ENCODE results near the gene PLEKHG4B.

The PLEKHG4B gene

DNA sequence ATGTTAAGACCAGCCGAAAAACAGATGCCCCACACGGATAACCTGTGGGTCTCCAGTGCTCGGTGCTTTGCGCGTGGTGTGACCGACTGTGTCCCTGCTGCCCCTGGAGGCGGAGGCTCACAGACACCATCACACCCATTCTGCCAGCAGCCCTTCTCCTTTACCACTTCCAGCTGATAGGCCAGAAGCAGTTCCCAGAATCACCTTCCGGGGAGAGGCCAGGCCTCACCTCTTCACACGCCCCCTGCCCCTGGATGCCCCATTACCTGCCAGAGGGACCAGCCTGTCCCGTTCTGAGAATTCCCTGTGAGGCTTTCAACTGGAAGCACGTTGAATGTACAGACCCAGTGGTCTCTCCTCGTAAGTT, 77.7 kb downstream of the PLEKHG4B start:
- DNase-seq (ENCODE audit: low read depth) = no peak

DNA sequence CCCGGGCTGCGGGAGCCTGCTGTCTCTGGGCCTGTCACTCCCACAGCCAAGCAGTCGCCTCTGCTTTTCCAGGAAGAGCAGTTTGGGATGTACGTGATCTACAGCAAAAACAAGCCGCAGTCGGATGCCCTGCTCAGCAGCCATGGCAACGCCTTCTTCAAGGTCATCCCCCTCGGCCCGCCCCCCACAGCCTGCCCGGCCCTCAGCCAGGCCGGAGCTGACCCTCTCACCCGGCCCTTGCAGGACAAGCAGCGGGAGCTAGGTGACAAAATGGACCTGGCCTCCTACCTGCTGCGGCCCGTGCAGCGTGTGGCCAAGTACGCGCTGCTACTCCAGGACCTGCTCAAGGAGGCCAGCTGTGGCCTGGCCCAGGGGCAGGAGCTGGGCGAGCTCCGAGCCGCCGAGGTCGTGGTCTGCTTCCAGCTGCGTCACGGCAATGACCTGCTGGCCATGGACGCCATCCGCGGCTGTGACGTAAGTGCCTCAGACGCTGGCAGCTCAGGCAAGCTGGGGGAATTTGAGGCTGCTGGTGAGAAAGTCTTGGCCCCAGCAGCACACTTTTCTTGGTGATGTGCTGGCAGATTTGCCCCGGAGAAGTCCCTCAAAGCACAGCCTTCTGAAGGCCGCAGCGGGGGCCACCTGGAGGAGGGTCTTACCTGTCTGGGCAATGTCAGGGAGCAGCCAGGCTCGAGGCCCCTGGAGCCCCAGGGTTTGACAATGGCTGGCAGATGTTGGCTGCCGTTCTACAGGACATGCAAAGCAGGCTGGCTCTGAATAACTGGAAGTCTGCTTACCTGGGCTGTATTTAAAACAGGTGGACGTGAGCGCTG, 79.2 kb downstream of the PLEKHG4B start:
- no peak for DNase-seq (ENCODE audit: low read depth)

DNA sequence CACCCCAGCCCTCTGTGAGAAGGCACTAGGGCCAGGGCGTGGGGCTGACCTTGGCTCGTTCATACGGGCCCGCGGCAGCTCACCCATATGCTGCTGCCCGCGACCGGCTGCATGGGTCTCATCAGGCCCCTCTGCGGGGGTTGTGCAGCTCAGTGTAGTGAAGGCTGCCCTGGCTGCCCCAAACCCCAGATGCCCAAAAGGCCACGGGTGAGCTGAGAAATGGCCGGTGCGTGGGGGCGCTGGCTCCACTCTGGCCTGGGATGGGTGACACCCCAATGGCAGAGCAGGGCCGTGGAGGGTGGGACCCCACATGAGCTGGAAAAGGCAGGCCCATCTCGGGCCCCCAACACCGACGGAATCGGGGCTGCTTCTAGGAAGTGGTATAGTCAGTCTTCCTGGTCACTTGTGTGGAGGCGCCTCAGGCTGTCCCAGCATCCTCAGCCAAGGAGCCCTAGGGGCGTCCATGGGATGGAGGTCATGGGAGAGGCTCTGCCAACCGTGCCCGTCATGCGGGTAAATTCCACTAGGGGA, 79.9 kb downstream of the PLEKHG4B start:
- no peak for DNase-seq (ENCODE audit: low read depth)

DNA sequence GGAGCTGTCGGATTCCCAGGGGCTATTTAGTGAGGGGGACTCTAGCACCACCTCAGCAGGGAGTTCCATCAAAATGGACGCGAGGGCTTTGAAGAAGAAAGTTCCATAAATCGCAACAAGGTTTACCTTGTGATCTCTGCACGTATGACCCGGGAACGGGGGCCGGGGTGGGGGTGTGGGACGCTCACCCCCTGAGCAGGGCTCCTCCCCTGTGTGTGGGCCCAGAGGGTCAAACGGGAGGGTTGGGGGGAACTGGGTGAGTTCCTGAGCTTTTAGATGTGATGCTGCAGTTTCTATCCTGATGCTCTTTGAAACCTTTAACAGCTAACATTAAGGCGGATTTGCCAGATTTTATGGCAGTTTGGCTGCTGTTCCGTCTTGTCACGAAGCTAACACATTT, 80.5 kb downstream of the PLEKHG4B start:
- DNase-seq (ENCODE audit: low read depth) = no peak

DNA sequence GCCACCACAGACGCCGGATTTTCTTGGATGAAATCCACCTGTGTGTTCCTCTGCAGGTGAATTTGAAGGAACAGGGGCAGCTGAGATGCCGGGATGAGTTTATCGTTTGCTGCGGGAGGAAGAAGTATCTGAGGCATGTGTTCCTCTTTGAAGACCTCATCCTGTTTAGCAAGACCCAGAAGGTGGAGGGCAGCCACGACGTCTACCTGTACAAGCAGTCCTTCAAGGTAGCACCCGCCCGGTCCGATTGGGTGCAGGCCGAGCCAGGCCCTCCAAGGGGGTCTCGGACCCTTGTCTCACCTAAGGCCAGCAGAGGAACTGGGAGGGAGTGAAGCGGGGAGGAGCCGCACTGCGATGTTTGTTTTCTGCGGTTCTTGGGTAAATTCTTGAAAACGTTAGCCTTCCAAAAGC, 80.9 kb downstream of the PLEKHG4B start:
- DNase-seq (ENCODE audit: low read depth) = no peak

DNA sequence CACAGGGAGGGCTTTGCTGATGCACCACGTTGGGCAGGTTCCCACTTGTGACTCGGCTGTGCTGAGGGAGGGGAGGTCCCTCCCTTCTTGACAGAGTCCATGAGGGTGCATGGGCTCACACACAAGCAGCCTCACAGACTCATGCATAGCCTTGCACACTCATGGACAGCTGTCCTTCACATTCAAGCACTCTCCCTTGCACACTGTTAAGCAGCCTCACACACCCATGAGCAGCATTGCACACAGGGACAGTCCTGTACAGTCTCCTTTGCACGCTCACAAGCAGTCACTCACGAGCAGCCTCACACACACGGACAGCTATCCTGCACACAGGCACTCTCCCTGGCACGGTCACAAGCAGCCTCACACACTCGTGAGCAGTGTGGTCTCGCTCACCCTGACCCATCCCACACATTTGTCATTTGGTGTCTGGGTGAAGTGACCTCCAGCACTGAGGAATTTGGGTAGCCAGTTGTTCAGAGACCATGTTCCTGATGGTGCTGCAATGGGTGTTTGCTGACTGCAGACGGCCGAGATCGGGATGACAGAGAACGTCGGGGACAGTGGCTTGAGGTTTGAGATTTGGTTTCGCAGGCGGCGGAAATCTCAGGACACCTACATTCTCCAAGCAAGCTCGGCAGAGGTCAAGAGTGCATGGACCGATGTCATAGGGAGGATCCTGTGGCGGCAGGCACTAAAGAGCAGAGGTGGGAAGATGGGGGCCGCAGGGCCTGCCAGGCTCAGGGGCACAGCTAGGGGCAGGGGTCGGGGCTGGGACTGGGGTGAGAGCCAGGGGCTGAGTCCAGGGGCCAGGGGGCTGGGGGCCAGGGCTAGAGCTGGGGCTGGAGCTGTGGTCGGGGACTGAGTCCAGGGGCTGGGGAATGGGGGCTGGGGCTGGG, 81.7 kb downstream of the PLEKHG4B start:
- DNase-seq (ENCODE audit: low read depth) = no peak

DNA sequence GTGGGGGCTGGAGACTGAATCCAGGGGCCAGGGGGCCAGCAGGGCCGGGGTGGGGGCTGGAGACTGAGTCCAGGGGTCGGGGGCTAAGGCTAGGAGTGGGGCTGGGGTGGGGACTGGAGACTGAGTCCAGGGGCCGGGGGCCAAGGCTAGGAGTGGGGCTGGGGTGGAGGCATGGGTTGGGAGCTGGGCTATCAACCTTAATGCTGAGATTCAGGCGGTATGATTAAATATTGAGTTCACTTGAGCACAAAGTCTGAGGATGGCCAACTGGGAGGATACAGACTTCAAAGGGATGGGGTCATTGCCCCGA, 82.3 kb downstream of the PLEKHG4B start:
- no peak for DNase-seq (ENCODE audit: low read depth)

DNA sequence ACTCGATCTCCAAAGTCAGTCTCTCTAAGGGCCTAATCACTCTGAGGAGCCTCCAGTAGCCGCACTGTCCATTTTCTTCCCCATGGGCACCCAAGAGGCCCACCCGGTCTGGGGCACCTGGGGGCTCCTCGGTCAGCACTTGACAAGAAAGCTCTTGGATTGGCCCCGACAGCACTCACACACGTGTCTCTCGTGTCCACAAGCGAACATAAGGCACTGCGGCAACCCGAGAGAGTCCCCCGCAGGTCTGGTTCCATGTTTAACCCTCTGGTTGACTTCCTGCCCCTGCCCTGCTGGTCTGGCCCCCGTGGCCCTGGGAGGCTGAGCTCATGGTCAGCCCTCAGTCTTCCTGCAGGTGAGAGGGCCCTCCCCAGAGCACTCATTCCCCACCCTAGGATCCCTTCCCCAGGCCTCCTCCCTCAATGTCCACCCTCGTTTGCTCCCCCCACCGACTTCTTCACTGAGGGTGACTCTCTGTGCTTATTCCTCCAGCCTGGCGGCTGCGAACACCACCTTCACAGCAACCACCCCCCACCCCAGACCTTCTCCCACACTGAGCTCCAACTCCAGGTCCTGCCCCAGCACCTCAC, 83.0 kb downstream of the PLEKHG4B start:
- DNase-seq (ENCODE audit: low read depth) = no peak

DNA sequence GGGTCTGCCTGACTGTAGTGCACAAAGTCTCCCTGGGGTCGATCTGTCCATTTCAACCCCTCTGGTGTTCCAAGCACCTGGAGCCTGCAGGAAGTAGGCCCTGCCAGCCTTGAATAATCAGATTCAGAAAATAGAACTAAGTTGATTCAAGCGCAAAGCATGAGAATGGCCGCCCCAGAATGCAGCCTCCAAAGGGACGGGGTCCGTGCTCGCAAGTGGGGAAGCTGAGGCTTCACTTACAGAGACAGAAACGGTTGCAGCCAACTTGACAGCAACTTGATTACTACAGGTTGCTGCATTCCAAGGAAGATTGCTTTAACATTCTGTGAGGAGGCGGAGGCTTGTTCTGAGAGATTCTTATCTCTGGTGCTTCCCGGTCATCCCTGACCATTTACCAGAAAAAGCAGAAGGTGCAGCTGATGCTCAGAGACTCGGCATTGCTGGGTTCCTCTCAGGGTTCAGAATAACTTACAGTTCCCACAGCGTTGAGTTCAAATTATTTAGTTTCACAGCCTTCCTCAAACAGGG, 84.4 kb downstream of the PLEKHG4B start:
- DNase-seq (ENCODE audit: low read depth) = no peak

DNA sequence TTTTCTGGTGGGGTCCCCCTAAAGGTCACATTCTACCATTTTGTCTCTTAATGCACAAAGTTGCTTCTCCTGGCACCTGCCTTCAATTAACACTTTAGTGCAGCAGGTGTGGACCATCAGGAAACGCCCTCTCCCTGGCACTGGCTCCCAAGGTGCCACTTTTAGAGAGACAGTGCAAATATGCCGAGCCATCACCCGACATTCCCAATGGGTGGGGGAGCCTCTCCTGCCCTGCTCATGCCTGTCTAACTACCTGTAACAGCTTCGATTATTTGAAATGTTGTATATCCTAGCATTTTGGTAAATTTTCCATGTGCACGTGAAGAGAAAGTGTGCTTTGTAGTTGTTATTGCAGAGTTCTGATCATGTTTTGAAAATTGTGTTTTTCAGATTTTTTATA, 86.1 kb downstream of the PLEKHG4B start:
- DNase-seq (ENCODE audit: low read depth) = no peak

DNA sequence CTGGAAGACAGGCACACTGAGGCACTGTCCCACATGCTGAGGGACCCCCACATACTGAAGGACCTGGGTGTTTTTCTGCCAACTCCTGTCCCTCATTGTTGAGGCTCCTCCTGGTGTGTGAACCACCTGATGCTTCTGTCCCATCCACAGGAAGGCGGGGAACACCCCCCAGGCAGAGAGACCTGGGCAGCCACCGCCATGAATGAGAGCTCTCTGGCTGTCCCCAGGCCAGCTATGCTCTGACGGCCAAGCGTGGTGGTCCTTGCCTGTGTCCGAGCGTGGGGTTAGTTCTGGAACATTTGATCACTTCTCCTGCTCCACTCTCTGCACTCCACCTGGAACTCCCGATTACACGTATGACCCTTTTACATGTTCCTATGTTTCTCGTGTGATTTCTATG, 87.4 kb downstream of the PLEKHG4B start:
- DNase-seq (ENCODE audit: low read depth) = no peak

DNA sequence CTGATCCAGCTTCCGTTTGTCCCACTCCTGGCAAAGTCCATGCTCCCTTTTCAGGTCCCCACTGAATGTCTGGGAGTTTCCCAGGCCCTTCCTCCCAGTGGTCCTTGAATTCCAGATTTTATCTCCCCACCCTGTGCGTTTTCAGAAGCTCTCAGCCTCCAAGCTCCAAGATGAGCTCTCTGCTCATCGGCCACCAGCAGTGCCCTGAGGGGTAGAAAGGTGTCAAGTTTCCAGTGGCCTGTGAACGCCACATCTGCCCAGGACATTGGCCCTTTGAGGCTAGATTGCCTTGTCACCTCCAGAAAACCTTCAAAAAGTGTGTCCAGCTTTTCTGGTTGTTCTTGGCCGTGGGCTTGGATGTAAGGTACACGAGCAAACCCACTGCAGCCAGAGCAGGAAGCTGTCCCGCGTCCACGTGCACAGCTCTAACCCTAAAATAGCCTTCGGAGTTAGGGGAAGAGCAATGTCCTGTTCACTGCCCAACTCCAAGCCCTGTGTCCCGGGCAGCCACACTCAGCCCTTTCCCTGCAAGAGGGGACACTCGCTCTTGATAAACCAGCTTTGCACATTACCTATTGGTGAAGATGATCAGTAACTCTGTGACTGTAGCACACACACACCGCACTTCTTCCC, 88.4 kb downstream of the PLEKHG4B start:
- DNase-seq (ENCODE audit: low read depth) = no peak

DNA sequence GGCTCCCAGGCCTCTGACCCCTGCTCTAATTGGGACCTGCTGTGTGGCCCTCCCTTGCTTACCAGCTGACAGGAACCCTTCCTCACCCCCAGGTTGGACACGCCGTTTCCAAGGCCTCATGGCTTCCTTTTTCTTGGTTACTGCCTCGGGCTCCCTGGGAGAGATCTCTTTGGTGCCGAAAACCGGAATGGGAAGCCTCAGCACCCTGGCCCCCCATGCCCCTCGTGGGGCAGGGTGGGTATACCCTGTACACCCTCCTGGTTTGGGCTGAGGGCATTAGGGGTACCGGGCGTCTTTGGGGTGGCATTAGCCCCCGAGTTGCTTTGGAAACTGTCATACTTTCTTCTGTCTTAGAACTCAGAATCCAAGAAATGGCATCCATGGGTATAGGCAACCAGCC, 89.2 kb downstream of the PLEKHG4B start:
- DNase-seq (ENCODE audit: low read depth) = no peak

DNA sequence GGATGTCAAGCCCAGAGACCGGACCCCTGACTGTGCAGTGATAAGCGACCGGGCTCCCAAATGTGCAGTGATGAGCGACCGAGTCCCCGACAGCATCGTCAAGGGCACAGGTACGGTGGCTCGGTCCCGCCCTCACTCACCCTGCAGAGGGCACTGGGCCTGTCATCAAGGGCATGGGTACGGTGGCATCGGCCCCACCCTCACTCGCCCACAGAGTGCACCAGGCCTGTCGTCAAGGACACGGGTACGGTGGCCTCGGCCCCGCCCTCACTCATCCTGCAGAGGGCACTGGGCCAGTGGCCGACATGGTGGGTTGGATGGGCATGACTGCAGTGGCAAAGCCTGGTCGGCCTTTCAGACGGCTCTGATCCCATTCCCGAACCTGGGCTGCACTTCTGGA, 89.6 kb downstream of the PLEKHG4B start:
- DNase-seq (ENCODE audit: low read depth) = no peak

DNA sequence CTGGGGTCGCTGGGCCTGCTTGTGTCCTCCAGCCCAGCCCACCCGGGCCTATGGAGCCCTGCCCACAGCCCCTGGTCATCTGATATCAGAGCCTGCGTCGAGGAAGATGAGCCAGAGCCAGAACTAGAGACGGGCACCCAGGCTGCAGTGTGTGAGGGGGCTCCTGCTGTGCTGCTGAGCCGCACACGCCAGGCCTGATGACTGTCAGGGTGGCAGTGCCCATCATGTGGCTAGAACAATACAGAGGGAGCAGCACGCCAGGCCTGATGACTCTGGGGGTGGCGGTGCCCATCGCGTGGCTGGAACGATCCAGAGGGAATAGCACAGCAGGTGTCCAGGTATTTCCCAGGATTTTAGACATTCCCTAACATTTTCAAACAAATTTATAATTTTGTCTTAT, 90.2 kb downstream of the PLEKHG4B start:
- no peak for DNase-seq (ENCODE audit: low read depth)

DNA sequence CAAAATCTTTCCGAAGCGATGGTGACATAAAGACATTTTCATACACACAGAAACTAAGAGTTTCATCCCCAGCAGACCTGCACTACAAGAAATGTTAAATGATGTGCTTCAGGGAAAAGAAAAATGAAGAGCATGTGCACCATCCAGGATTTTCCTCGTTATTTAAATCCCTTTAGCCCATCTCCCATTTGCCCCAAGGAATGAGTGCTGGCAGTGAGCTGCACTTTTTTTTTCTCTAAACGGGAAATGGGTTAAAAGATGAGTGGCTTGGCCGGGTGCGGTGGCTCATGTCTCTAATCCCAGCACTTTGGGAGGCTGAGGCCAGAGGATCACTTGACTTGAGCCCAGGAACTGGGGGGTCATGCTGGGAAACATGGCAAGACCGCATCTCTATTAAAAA, 92.5 kb downstream of the PLEKHG4B start:
- DNase-seq (ENCODE audit: low read depth) = no peak

DNA sequence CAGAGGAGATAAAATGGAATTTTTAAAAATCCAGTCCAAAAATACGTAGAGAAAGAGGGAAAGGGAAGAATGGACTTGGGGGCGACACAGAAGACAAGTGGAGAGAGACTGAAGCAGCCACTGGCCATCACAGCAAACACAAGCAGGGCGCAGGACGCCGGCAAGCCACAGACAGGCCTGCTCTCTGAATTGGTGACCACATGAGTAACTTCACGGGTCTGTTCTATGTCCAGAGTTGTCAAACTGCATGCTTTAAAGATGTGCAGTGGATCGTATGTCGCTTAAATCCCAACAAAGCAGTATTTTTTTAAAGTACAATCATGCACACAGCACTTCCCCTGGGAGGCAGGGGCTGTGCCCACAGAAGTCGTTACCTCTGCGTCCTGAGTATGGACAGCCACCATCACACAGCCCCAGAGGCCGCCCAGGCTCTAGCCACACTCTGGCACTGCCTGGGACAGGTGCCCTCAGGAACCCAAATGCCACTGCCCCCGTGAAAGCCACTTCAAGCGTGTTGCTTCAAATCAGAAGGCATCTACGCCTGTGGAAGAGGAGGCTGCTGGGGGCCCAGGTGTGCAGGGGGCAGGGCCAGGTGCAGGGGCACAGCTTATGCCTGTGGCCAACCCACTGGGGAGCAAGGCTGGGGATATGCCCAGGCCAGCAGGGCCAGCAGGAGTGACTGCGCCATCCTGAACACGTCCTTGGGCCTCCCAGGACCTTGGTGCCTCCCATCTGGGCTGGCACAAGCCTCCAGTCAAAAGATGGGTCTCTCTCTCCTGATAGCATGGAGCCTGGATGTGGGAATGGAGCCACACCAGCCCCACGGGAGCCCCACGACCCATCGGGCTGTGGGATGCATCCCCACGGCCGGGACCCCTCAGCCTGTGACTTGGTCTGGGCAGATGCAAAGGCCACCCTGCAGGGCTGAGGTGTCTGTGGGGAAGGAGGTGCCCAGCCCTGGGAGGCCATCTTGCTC, 93.4 kb downstream of the PLEKHG4B start:
- DNase-seq (ENCODE audit: low read depth) = no peak

DNA sequence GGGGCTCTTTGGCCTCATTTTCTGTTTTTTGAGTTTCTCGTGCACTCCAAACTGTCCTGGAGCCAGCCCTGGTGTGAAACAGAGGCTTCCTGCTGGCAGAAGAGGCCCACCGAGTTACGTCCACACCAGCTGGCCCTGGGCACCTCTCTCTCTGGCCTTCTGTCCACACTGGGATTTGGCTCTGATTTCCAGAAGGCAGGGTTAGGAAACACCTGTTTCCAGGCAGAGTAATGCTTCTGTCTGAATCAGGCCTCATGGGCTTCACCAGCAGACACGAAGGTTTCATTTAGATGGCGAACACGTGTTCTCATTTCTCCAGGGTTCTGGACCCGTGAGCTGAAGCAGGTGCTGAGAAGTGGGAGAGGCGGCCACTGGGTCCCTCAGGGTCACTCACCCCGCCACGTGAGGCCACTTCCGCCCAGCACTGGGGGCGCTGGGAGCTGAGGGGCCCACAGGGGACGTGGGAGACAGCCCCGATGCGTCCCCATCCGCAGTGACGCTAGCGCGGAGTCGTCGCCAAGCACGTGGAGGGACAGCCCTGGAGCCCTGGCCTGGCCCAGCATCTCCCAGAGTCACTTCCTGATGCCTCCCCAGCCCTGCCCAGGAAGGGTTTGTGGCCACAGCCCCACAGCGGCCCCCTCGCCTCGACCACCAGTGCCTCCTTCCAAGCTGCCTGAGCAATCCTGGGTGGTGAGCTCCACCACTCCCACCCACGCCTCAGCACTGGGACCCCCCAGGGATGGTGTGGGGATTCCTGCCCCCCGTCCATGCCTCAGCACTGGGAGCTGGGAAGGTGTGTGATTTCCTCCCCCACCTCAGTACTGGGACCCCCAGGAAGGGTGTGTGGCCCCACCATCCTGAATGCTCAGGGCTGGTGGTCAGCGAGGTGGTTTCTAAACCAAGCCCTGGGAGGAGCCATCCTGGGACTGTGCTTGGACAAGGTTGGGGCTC, 94.4 kb downstream of the PLEKHG4B start:
- no peak for DNase-seq (ENCODE audit: low read depth)

DNA sequence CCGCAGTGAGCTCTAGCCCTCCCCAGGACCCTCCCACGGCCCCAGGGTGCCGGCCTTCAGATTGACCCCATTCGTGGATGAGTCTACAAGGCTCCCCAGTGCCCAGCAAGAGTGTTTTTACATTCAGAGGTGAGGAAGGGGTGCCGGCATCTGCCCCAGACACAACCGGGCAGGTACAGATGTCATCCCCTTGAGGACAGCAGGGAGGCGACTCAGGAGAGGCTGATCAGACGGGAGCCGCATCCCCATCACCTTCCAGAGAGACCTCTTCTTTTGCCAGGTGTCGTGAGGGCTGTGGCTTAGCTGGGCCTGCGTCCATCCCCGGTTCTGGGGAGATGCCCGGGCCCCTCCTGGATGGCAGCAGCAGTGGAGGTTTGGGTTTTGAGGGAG, 95.1 kb downstream of the PLEKHG4B start:
- DNase-seq (ENCODE audit: low read depth) = no peak

All from non-pigmented ciliary epithelial cell (primary cell).